Liver (tissue), 9 donors: ENCODE results near the gene NDC1. TPM values are rescaled to one million over a fixed set of nuclear protein-coding genes. Genes with fewer than 3 reads are reported as not detected.

Experiments used
- DNase-seq: peaks from one replicate; pipeline ENCODE4 v3.0.0-alpha.2; 2017; ENCODE audit warnings: low spot score
- H3K27ac ChIP-seq, 2 donors: one replicate each; pipeline ENCODE4 v1.7.0; 2013; ENCODE audit warnings: inconsistent platforms in 2 of 2, low read length in 2 of 2, control low read depth in 1 of 2, low read depth in 1 of 2, mild to moderate bottlenecking in 1 of 2
- H3K27me3 ChIP-seq, 4 donors: one replicate each; pipeline versions ENCODE4 v1.6.1 to v1.7.0; 2013; ENCODE audit warnings: low read length in 3 of 4, inconsistent platforms in 1 of 4, mild to moderate bottlenecking in 1 of 4, moderate library complexity in 1 of 4; ENCODE audit not compliant: control insufficient read depth in 4 of 4, insufficient read depth in 4 of 4
- H3K36me3 ChIP-seq, 4 donors: one replicate each; pipeline versions ENCODE4 v1.6.1 to v1.7.0; 2013; ENCODE audit warnings: low read length in 3 of 4, mild to moderate bottlenecking in 3 of 4, low read depth in 1 of 4, moderate library complexity in 1 of 4; ENCODE audit not compliant: control insufficient read depth in 4 of 4, insufficient read depth in 3 of 4
- H3K4me1 ChIP-seq, 4 donors: one replicate each; pipeline versions ENCODE4 v1.6.1 to v1.7.0; 2013; ENCODE audit warnings: low read length in 3 of 4, mild to moderate bottlenecking in 3 of 4, moderate library complexity in 1 of 4; ENCODE audit not compliant: control insufficient read depth in 4 of 4, insufficient read depth in 4 of 4
- H3K4me3 ChIP-seq, 3 donors: one replicate each; pipeline versions ENCODE4 v1.6.1 to v1.7.0; 2013; ENCODE audit warnings: low read length in 3 of 3, control low read depth in 1 of 3, low read depth in 1 of 3, mild to moderate bottlenecking in 1 of 3
- H3K9ac ChIP-seq, 2 donors: one replicate each; pipeline ENCODE4 v1.7.0; 2013; ENCODE audit warnings: low read length in 2 of 2, mild to moderate bottlenecking in 2 of 2, moderate library complexity in 2 of 2, control low read depth in 1 of 2, low read depth in 1 of 2
- H3K9me3 ChIP-seq, 4 donors: one replicate each; pipeline versions ENCODE4 v1.6.1 to v1.7.0; 2013; ENCODE audit warnings: low read length in 3 of 4; ENCODE audit not compliant: control insufficient read depth in 4 of 4
- CTCF ChIP-seq: fragments of 150-350 bp; IDR thresholded peaks from 2 replicates; pipeline ENCODE4 v1.5.1; 2017; ENCODE audit warnings: improper control_type of control experiment, low read depth, low read length; ENCODE audit not compliant: missing input control
- EGR1 ChIP-seq, 2 donors: IDR thresholded peaks; 2 replicates each; pipeline ENCODE4 v1.6.1; 2016 to 2018; ENCODE audit warnings: antibody characterized with exemption in 2 of 2, low read depth in 2 of 2
- FOXA1 ChIP-seq: IDR thresholded peaks from 2 replicates; pipeline ENCODE4 v1.6.1; 2016; ENCODE audit warnings: antibody characterized with exemption
- FOXA2 ChIP-seq: IDR thresholded peaks from 2 replicates; pipeline ENCODE4 v1.6.1; 2016; ENCODE audit warnings: antibody characterized with exemption
- GABPA ChIP-seq, 2 donors: IDR thresholded peaks in 1 of 2; conservative IDR thresholded peaks in 1 of 2; 2 replicates each; pipeline ENCODE4 v1.6.1; 2016; ENCODE audit warnings: antibody characterized with exemption in 2 of 2, mild to moderate bottlenecking in 1 of 2, moderate library complexity in 1 of 2
- HNF4A ChIP-seq, 2 donors: conservative IDR thresholded peaks; 2 replicates each; pipeline ENCODE4 v1.6.1; 2016; ENCODE audit warnings: antibody characterized with exemption in 2 of 2, mild to moderate bottlenecking in 2 of 2
- JUND ChIP-seq, 2 donors: IDR thresholded peaks; 2 replicates each; pipeline ENCODE4 v1.6.1; 2016; ENCODE audit warnings: antibody characterized with exemption in 2 of 2
- MAX ChIP-seq: IDR thresholded peaks from 2 replicates; pipeline ENCODE4 v1.6.1; 2016; ENCODE audit warnings: antibody characterized with exemption
- NR2F2 ChIP-seq: IDR thresholded peaks from 2 replicates; pipeline ENCODE4 v1.6.1; 2016; ENCODE audit warnings: antibody characterized with exemption
- RAD21 ChIP-seq, 2 donors: IDR thresholded peaks; 2 replicates each; pipeline ENCODE4 v1.6.1; 2016; ENCODE audit warnings: antibody characterized with exemption in 2 of 2, mild to moderate bottlenecking in 2 of 2
- RXRA ChIP-seq, 2 donors: IDR thresholded peaks; 2 replicates each; pipeline ENCODE4 v1.6.1; 2017 to 2018; ENCODE audit warnings: antibody characterized with exemption in 2 of 2, mild to moderate bottlenecking in 1 of 2
- TAF1 ChIP-seq: conservative IDR thresholded peaks from 2 replicates; pipeline ENCODE4 v1.6.1; 2016; ENCODE audit warnings: antibody characterized with exemption, mild to moderate bottlenecking
- YY1 ChIP-seq: IDR thresholded peaks from 2 replicates; pipeline ENCODE4 v1.6.1; 2016; ENCODE audit warnings: antibody characterized with exemption, mild to moderate bottlenecking
- WGBS: extraction: QIAGEN DNeasy Blood & Tissue Kit; methylation state at CpG from one replicate; pipeline ENCODE4 v1.1.7; 2013; 5-methylcytosine and 5-hydroxymethylcytosine counted together
- polyA plus RNA-seq, 2 donors: library from polyadenylated mRNA; stranded (reverse) in 1 of 2; unstranded in 1 of 2; fragments of 200-250 nt in 1 of 2; fragments of >200 nt in 1 of 2; fragmentation: Nextera tagmentation in 1 of 2; extraction: Ambion mirVana in 1 of 2; gene quantifications; one replicate each; pipeline versions ENCODE4 v1.2.1 to v1.2.3, GENCODE V29; 2013 to 2015
- total RNA-seq, 2 donors: library from RNA; depleted of rRNA; stranded (reverse); fragments of >200 nt; gene quantifications; one replicate each; pipeline ENCODE4 v1.2.3, GENCODE V29; 2014
- TF ChIP-seq, protein P1 (sequence below): IDR thresholded peaks from 2 replicates; pipeline ENCODE4 v1.6.1; 2016; ENCODE audit warnings: antibody characterized with exemption, mild to moderate bottlenecking
- TF ChIP-seq, protein P2 (sequence below): IDR thresholded peaks from 2 replicates; pipeline ENCODE4 v1.6.1; 2016; ENCODE audit warnings: antibody characterized with exemption
- TF ChIP-seq, protein P3 (sequence below): IDR thresholded peaks from 2 replicates; pipeline ENCODE4 v1.6.1; 2016; ENCODE audit warnings: antibody characterized with exemption
- donor health status: healthy.
- donor health status: healthy.
- donor health status: healthy.
- donor health status: healthy.
- donor health status: healthy.

Gene NDC1
- total and polyA plus RNA-seq, 4 donors, result 2.2 to 17.9 (median 5.8) TPM

GRCh38 chr1:53771648-53772047 lies 66.4 kb downstream of the NDC1 start:
- TF ChIP-seq FOXA2, result no peak
- TF ChIP-seq, protein P1, sequence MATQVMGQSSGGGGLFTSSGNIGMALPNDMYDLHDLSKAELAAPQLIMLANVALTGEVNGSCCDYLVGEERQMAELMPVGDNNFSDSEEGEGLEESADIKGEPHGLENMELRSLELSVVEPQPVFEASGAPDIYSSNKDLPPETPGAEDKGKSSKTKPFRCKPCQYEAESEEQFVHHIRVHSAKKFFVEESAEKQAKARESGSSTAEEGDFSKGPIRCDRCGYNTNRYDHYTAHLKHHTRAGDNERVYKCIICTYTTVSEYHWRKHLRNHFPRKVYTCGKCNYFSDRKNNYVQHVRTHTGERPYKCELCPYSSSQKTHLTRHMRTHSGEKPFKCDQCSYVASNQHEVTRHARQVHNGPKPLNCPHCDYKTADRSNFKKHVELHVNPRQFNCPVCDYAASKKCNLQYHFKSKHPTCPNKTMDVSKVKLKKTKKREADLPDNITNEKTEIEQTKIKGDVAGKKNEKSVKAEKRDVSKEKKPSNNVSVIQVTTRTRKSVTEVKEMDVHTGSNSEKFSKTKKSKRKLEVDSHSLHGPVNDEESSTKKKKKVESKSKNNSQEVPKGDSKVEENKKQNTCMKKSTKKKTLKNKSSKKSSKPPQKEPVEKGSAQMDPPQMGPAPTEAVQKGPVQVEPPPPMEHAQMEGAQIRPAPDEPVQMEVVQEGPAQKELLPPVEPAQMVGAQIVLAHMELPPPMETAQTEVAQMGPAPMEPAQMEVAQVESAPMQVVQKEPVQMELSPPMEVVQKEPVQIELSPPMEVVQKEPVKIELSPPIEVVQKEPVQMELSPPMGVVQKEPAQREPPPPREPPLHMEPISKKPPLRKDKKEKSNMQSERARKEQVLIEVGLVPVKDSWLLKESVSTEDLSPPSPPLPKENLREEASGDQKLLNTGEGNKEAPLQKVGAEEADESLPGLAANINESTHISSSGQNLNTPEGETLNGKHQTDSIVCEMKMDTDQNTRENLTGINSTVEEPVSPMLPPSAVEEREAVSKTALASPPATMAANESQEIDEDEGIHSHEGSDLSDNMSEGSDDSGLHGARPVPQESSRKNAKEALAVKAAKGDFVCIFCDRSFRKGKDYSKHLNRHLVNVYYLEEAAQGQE, result no peak
- no peak for TF ChIP-seq NR2F2
- no peak for TF ChIP-seq YY1
- no peak for TF ChIP-seq TAF1
- TF ChIP-seq GABPA (IDR thresholded peaks at IDR 0.05 in 1 of 2, conservative IDR thresholded peaks at IDR 0.05 in 1 of 2), result no peak
- TF ChIP-seq, protein P2, sequence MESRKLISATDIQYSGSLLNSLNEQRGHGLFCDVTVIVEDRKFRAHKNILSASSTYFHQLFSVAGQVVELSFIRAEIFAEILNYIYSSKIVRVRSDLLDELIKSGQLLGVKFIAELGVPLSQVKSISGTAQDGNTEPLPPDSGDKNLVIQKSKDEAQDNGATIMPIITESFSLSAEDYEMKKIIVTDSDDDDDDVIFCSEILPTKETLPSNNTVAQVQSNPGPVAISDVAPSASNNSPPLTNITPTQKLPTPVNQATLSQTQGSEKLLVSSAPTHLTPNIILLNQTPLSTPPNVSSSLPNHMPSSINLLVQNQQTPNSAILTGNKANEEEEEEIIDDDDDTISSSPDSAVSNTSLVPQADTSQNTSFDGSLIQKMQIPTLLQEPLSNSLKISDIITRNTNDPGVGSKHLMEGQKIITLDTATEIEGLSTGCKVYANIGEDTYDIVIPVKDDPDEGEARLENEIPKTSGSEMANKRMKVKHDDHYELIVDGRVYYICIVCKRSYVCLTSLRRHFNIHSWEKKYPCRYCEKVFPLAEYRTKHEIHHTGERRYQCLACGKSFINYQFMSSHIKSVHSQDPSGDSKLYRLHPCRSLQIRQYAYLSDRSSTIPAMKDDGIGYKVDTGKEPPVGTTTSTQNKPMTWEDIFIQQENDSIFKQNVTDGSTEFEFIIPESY, result no peak
- no peak for TF ChIP-seq MAX
- TF ChIP-seq RAD21 (IDR thresholded peaks at IDR 0.05), result no peak
- TF ChIP-seq, protein P3, sequence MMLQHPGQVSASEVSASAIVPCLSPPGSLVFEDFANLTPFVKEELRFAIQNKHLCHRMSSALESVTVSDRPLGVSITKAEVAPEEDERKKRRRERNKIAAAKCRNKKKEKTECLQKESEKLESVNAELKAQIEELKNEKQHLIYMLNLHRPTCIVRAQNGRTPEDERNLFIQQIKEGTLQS, result no peak
- TF ChIP-seq HNF4A (conservative IDR thresholded peaks at IDR 0.05), result no peak
- TF ChIP-seq FOXA1, result no peak
- no peak for TF ChIP-seq EGR1 (IDR thresholded peaks at IDR 0.05; ENCODE audit: low read depth in 2 of 2)
- TF ChIP-seq RXRA (IDR thresholded peaks at IDR 0.05), result no peak

GRCh38 chr1:53769780-53770179 lies 68.3 kb downstream of the NDC1 start:
- H3K9me3 ChIP-seq, result no peaks in the 10 kb centered on the region
- no peaks in the 10 kb centered on the region for H3K4me1 ChIP-seq
- no peak overlapping the region for H3K4me3 ChIP-seq
- DNase-seq, result no peak
- no peak overlapping the region for H3K9ac ChIP-seq
- peaks cover 3 to 9% (median 4%) of the 10 kb centered on the region in 4 donors for H3K36me3 ChIP-seq
- no peak overlapping the region for H3K27ac ChIP-seq
- H3K27me3 ChIP-seq, result no peaks in the 10 kb centered on the region
- 97% methylated on average over 1 of the region's 1 CpG for WGBS
- no peak for TF ChIP-seq FOXA1
- TF ChIP-seq TAF1, result no peak
- TF ChIP-seq EGR1 (IDR thresholded peaks at IDR 0.05; ENCODE audit: low read depth in 2 of 2), result no peak
- TF ChIP-seq RXRA (IDR thresholded peaks at IDR 0.05), result no peak
- TF ChIP-seq, protein P3, result no peak
- no peak for TF ChIP-seq RAD21 (IDR thresholded peaks at IDR 0.05)
- no peak for TF ChIP-seq MAX
- TF ChIP-seq, protein P2, result no peak
- TF ChIP-seq FOXA2, result no peak
- TF ChIP-seq JUND (IDR thresholded peaks at IDR 0.05), result no peak
- no peak for TF ChIP-seq HNF4A (conservative IDR thresholded peaks at IDR 0.05)
- no peak for TF ChIP-seq YY1
- no peak for TF ChIP-seq GABPA (IDR thresholded peaks at IDR 0.05 in 1 of 2, conservative IDR thresholded peaks at IDR 0.05 in 1 of 2)
- TF ChIP-seq, protein P1, result no peak
- TF ChIP-seq CTCF, result no peak

More at GRCh38 chr1:53771648-53772047, 66.4 kb downstream of the NDC1 start:
- DNase-seq, result no peak
- 98% methylated on average over 2 of the region's 2 CpGs for WGBS
- Histone ChIP-seq H3K4me1 (no peaks in the 10 kb centered on the region), H3K27me3 (no peaks in the 10 kb centered on the region), H3K9me3 (no peaks in the 10 kb centered on the region), H3K36me3 (peaks cover 4 to 9% (median 4%) of the 10 kb centered on the region in 4 donors), H3K9ac (no peak overlapping the region), H3K27ac (no peak overlapping the region), H3K4me3 (no peak overlapping the region)
